ENCODE data around the gene GRID2.

Gene GRID2

DNA sequence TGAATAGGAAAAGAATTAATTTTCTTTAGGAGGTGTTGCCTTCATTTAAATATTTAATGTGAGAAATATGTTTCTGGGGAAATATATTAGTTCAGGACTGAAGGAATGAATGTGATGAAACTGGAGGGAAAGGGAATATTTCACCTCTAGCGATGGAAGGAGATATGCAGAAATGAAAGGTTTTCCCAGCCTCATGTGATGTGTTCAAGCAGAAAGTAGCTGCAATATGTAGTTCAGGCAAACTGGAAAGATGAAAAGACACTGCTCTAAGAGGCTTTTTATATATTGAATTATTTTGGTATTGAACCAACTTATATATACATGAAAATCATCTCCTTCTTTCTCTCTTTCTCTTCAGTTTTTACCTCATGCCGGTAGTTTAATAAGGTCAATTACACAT, 3.4 kb downstream of the GRID2 start:
- Histone ChIP-seq H3K4me3 (ENCODE audit: low read length) (no peak overlapping the region), H2AFZ (ENCODE audit: low read length) (no peak overlapping the region), H3K27ac (ENCODE audit: low read length) (no peak overlapping the region), H3K9ac (ENCODE audit: low read length) (no peak overlapping the region), H3K36me3 (replicated peaks; ENCODE audit: insufficient read depth, low read length) (no peaks in the 10 kb centered on the region), H3K27me3 (replicated peaks; ENCODE audit: insufficient read depth, low read length) (no peaks in the 10 kb centered on the region), H3F3A (ENCODE audit: insufficient read depth, low read length) (no peaks in the 10 kb centered on the region), H4K20me1 (ENCODE audit: insufficient read depth, low read length) (no peaks in the 10 kb centered on the region), H3K4me1 (ENCODE audit: low read length) (no peaks in the 10 kb centered on the region), H3K4me2 (ENCODE audit: low read depth, low read length) (no peak overlapping the region), H3K79me2 (ENCODE audit: low read length) (no peaks in the 10 kb centered on the region), H3K9me3 (replicated peaks; ENCODE audit: insufficient read depth, low read length) (no peaks in the 10 kb centered on the region), H3K9me2 (replicated peaks; ENCODE audit: insufficient read depth, low read length) (no peaks in the 10 kb centered on the region)
- no peak for TF ChIP-seq EZH2 (optimal IDR thresholded peaks at IDR 0.05; ENCODE audit: low read depth, low read length)
- no peak for TF ChIP-seq EZH2phosphoT487 (IDR thresholded peaks at IDR 0.05; ENCODE audit: low read length)
- DNase-seq, result no peak

DNA sequence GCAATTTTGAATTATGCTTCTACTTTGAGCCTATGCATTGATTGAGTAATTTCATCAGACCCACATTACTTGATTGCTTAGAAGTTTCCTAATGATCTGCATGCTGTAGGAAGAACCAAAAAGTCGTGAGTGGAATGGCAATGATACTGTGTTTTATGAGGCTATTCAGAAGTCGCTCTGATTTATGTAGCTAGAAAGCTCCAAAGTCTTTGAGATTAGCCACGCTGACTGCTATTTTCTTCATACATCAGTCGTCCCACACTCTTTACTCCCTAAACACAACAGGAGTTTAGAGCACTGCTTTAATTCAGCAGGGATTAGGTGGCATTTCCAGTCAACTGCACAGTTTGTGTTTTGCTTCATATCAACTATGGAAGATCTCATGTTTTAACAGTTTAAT, 4.1 kb downstream of the GRID2 start:
- Histone ChIP-seq H3K9me2 (replicated peaks; ENCODE audit: insufficient read depth, low read length) (no peaks in the 10 kb centered on the region), H3K27me3 (replicated peaks; ENCODE audit: insufficient read depth, low read length) (no peaks in the 10 kb centered on the region), H3K4me2 (ENCODE audit: low read depth, low read length) (no peak overlapping the region), H3K9me3 (replicated peaks; ENCODE audit: insufficient read depth, low read length) (no peaks in the 10 kb centered on the region), H3F3A (ENCODE audit: insufficient read depth, low read length) (no peaks in the 10 kb centered on the region), H3K79me2 (ENCODE audit: low read length) (no peaks in the 10 kb centered on the region), H3K36me3 (replicated peaks; ENCODE audit: insufficient read depth, low read length) (no peaks in the 10 kb centered on the region), H3K27ac (ENCODE audit: low read length) (no peak overlapping the region), H2AFZ (ENCODE audit: low read length) (no peak overlapping the region), H3K4me1 (ENCODE audit: low read length) (no peaks in the 10 kb centered on the region), H3K4me3 (ENCODE audit: low read length) (no peak overlapping the region), H3K9ac (ENCODE audit: low read length) (no peak overlapping the region), H4K20me1 (ENCODE audit: insufficient read depth, low read length) (no peaks in the 10 kb centered on the region)
- TF ChIP-seq EZH2 (optimal IDR thresholded peaks at IDR 0.05; ENCODE audit: low read depth, low read length), result no peak
- TF ChIP-seq, protein P1, sequence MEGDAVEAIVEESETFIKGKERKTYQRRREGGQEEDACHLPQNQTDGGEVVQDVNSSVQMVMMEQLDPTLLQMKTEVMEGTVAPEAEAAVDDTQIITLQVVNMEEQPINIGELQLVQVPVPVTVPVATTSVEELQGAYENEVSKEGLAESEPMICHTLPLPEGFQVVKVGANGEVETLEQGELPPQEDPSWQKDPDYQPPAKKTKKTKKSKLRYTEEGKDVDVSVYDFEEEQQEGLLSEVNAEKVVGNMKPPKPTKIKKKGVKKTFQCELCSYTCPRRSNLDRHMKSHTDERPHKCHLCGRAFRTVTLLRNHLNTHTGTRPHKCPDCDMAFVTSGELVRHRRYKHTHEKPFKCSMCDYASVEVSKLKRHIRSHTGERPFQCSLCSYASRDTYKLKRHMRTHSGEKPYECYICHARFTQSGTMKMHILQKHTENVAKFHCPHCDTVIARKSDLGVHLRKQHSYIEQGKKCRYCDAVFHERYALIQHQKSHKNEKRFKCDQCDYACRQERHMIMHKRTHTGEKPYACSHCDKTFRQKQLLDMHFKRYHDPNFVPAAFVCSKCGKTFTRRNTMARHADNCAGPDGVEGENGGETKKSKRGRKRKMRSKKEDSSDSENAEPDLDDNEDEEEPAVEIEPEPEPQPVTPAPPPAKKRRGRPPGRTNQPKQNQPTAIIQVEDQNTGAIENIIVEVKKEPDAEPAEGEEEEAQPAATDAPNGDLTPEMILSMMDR (IDR thresholded peaks at IDR 0.05; ENCODE audit: low read length), result no peak
- TF ChIP-seq EZH2phosphoT487 (IDR thresholded peaks at IDR 0.05; ENCODE audit: low read length), result no peak
- no peak for DNase-seq

DNA sequence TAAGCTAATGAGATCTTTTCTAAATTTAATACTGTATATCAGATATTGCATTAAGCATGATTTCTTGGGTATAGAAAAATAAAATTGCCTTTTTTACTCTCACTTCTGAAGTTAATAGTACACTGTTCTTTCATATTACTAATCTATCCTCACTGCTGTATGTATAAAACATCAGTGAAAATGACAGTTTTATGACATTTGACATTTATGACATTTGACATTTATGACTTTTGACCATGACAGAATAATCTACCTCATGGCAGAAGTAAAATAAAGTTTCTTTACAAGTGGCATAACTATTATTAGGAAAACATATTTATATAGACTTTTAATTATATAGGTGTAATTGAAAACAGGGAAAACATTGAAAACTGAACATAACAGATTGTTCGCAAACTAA, 13.3 kb downstream of the GRID2 start:
- no peaks in the 10 kb centered on the region for H3K27me3 ChIP-seq (replicated peaks; ENCODE audit: insufficient read depth, low read length)
- no peaks in the 10 kb centered on the region for H3F3A ChIP-seq (ENCODE audit: insufficient read depth, low read length)
- TF ChIP-seq EZH2phosphoT487 (IDR thresholded peaks at IDR 0.05; ENCODE audit: low read length), result no peak
- TF ChIP-seq EZH2 (optimal IDR thresholded peaks at IDR 0.05; ENCODE audit: low read depth, low read length), result no peak
- TF ChIP-seq, protein P1 (IDR thresholded peaks at IDR 0.05; ENCODE audit: low read length), result no peak
- no peaks in the 10 kb centered on the region for H3K9me2 ChIP-seq (replicated peaks; ENCODE audit: insufficient read depth, low read length)
- H3K4me2 ChIP-seq (ENCODE audit: low read depth, low read length), result no peak overlapping the region
- H2AFZ ChIP-seq (ENCODE audit: low read length), result no peak overlapping the region
- H3K27ac ChIP-seq (ENCODE audit: low read length), result no peak overlapping the region
- no peak overlapping the region for H3K9ac ChIP-seq (ENCODE audit: low read length)
- H3K79me2 ChIP-seq (ENCODE audit: low read length), result no peaks in the 10 kb centered on the region
- H4K20me1 ChIP-seq (ENCODE audit: insufficient read depth, low read length), result no peaks in the 10 kb centered on the region
- no peak for DNase-seq
- H3K36me3 ChIP-seq (replicated peaks; ENCODE audit: insufficient read depth, low read length), result no peaks in the 10 kb centered on the region
- H3K9me3 ChIP-seq (replicated peaks; ENCODE audit: insufficient read depth, low read length), result no peaks in the 10 kb centered on the region
- no peaks in the 10 kb centered on the region for H3K4me1 ChIP-seq (ENCODE audit: low read length)
- H3K4me3 ChIP-seq (ENCODE audit: low read length), result no peak overlapping the region

- H3K4me1 ChIP-seq (ENCODE audit: low read length), result no peaks in the 10 kb centered on the region
- H2AFZ ChIP-seq (ENCODE audit: low read length), result no peak overlapping the region
- H3K79me2 ChIP-seq (ENCODE audit: low read length), result no peaks in the 10 kb centered on the region
- H3K4me2 ChIP-seq (ENCODE audit: low read depth, low read length), result no peak overlapping the region
- TF ChIP-seq EZH2 (optimal IDR thresholded peaks at IDR 0.05; ENCODE audit: low read depth, low read length) (no peak), EZH2phosphoT487 (IDR thresholded peaks at IDR 0.05; ENCODE audit: low read length) (no peak)
- TF ChIP-seq, protein P1 (IDR thresholded peaks at IDR 0.05; ENCODE audit: low read length), result no peak
- no peaks in the 10 kb centered on the region for H3K9me3 ChIP-seq (replicated peaks; ENCODE audit: insufficient read depth, low read length)
- no peaks in the 10 kb centered on the region for H3K36me3 ChIP-seq (replicated peaks; ENCODE audit: insufficient read depth, low read length)
- H4K20me1 ChIP-seq (ENCODE audit: insufficient read depth, low read length), result no peaks in the 10 kb centered on the region
- no peaks in the 10 kb centered on the region for H3K9me2 ChIP-seq (replicated peaks; ENCODE audit: insufficient read depth, low read length)
- no peak overlapping the region for H3K9ac ChIP-seq (ENCODE audit: low read length)
- DNase-seq, result no peak
- no peak overlapping the region for H3K27ac ChIP-seq (ENCODE audit: low read length)
- H3F3A ChIP-seq (ENCODE audit: insufficient read depth, low read length), result no peaks in the 10 kb centered on the region
- no peaks in the 10 kb centered on the region for H3K27me3 ChIP-seq (replicated peaks; ENCODE audit: insufficient read depth, low read length)
- no peak overlapping the region for H3K4me3 ChIP-seq (ENCODE audit: low read length)
These were observed 24.3 kb downstream of the GRID2 start for GRCh38 chr4:92328095-92328494.

All from MM.1S (cell line).